ENCODE measurements around the gene GM2A.

GRCh38 chr5:151225475-151225874 lies 27.5 kb upstream of the GM2A start:
- TF ChIP-seq CTCF (IDR thresholded peaks at IDR 0.05; ENCODE audit: insufficient read depth, low read length, poor library complexity, severe bottlenecking) (no peak), EZH2phosphoT487 (conservative IDR thresholded peaks at IDR 0.05; ENCODE audit: low read length) (no peak)
